GM12892 (cell line): ENCODE data around the gene TRMT2B.

Experiments used
- POLR2A ChIP-seq: IDR thresholded peaks from 2 replicates; pipeline ENCODE4 v1.6.1; 2011; ENCODE audit warnings: low read depth, low read length, control low read depth
- POLR2AphosphoS5 ChIP-seq: IDR thresholded peaks from 2 replicates; pipeline ENCODE4 v1.6.1; 2011; ENCODE audit warnings: low read depth, low read length, control low read depth
- TAF1 ChIP-seq: IDR thresholded peaks from 2 replicates; pipeline ENCODE4 v1.6.1; 2011; ENCODE audit warnings: low read depth, mild to moderate bottlenecking, control low read depth, low read length, borderline replicate concordance

DNA sequence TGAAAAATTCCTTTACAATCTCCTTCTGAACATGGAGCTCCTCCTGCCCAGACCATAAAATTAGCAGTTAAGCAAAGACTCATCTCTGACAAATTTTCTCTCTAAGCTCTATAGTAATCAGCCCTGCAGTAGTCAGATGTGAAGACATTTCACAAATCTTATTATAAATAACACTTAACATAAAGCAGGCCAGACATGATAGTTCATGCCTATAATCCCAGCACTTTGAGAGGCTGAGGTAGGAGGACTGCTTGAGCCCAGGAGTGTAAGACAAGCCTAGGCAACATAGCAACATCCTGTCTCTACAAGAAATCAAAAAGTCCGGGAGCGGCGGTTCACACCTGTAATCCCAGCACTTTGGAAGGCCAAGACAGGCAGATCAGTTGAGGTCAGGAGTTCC, 29.9 kb downstream of the TRMT2B start:
- TF ChIP-seq POLR2AphosphoS5 (no peak), POLR2A (no peak), TAF1 (no peak)
